ENCODE measurements around the gene BRF1.

DNA sequence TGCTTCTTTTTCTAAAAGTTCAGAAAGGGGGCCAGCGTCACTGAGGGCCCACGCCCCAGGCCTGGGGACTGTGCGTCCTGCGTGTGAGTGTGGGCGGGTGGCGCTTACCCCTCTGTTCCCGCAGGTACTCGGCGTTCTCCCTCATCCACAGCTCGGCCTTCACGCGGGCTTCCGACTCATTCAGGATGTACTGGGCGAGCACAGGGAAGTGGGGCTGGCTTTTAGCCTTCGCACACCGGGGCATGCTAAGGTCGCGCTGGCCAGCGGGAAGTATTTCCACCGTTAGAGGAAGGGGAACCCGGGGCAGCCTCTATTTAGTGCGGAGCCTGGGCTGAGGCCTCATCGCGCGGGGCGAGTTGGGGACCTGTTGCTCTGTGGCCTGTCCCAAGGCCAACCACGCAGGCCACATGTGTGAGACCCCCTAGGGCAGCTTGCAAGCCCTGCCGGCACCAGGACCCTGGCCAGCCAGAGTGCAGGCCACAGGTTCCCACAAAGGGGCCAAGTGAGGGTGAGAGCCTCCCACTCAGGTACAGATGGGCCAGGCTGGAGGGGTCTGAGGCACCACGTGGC is 81.7 kb downstream of the BRF1 start:
- TF ChIP-seq EEA1 (CRISPR knock-in tag; IDR thresholded peaks at IDR 0.05; ENCODE audit: borderline replicate concordance) (no peak), KAT7 (CRISPR knock-in tag; IDR thresholded peaks at IDR 0.05; ENCODE audit: borderline replicate concordance) (no peak), CEBPB (IDR thresholded peaks at IDR 0.05; ENCODE audit: borderline replicate concordance, low read depth, low read length) (no peak), RELA (CRISPR knock-in tag; IDR thresholded peaks at IDR 0.05) (no peak), NFKB2 (CRISPR knock-in tag; IDR thresholded peaks at IDR 0.05; ENCODE audit: borderline replicate concordance) (no peak), TAF15 (IDR thresholded peaks at IDR 0.05; ENCODE audit: low read depth, low read length, poor library complexity, severe bottlenecking) (no peak), ARHGAP35 (CRISPR knock-in tag; IDR thresholded peaks at IDR 0.05; ENCODE audit: borderline replicate concordance) (no peak), ZNF670 (CRISPR knock-in tag; IDR thresholded peaks at IDR 0.05; ENCODE audit: borderline replicate concordance) (no peak), ZNF207 (IDR thresholded peaks at IDR 0.05; ENCODE audit: borderline replicate concordance) (no peak), FOXK2 (IDR thresholded peaks at IDR 0.05) (no peak), ZKSCAN8 (CRISPR knock-in tag; IDR thresholded peaks at IDR 0.05; ENCODE audit: borderline replicate concordance) (no peak), EZH2 (conservative IDR thresholded peaks at IDR 0.05; ENCODE audit: low read depth, low read length) (no peak), CTCF (CRISPR knock-in tag; IDR thresholded peaks at IDR 0.05) (no peak), CENPT (CRISPR knock-in tag; IDR thresholded peaks at IDR 0.05; ENCODE audit: low read depth) (no peak)

Measured in HepG2 (cell line).